ENCODE results near the gene CAMKMT.
A peak's percentile ranks its signal among the peaks of the same experiment; 100 is the strongest.
"Not testable (repeated sequence)": the region's sequence is repeated elsewhere in the genome, so short reads cannot be mapped to it uniquely, and the experiment has no call there.

Gene CAMKMT

DNA sequence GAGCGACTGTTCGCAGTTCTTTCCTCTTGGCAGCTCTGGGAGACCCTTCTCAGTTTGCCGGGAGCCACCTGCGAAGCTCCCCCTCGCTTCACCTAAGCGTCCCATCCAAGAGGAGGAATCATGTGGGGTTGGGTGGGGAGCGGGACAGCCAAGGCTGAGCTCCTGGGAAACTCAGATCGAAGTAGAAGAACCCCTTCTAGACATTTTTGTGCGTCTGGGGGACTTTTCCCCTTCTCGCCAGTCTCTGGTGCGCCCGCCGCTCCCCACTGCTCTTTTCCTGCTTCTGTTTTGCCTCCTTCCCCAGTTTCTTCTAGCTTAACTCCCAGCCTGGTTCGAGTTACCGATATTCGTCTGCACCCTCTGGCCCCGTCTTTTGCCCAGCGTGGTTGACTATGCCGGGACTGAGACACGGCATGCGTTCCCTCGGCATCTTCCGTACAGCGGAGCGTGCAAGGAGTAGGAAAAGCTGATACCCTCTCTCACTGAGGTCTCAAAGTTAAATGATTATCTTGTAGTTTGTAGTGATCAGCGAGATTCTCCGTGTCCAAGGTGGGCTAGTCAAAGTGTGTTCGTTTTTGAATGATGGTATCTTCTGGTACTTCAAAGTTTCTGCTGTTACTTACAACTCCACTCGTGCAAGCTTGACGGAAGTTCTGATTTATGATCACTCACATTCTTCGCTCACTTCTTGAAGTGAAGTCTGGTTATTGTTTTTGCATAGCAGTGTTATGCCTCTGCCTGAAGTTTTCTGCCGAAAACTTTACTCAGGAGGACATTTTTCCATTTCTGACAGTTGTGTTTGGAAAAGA is 664 bp downstream of the CAMKMT start:
- peak; percentile 46 for DNase-seq

- DNase-seq, result no peak
Observed at GRCh38 chr2:44364604-44365003, 2.9 kb downstream of the CAMKMT start.

DNA sequence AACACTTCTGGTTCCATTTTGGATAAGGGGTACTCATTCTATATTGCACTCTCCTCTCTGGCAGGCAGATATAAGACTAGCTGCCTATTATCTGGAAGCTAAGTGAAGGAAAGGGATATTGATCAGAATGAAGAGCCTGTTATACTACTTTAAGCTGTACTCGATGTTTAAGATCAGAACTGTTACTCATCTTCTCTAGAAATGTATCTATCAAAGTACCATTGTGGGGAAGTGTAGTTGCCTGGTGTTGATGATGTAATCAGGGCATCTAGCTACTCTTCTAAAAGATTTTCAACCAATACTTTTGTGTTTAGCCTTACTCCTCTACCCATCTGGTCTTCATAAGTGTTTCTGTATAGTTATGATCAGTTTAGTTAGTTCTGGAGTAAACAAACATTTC is 5.8 kb downstream of the CAMKMT start:
- DNase-seq, result no peak

DNA sequence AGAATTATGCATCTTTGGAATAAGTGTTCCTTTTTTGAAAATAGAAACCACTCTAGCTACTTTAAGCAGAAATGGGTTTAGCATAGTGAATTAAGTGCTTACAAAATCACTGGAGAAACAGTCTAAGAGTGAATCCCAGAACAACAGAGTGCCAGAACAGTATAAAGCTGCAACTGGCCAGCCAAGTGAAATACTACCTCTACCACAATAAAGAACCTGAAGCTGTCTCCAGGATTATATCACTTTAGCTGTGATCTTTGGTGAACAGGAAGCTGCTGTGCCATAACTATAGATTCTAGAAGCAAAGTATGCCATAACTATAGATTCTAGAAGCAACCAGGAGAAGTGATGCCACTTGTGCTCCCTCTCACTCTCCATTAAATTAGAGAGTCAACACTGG is 7.6 kb downstream of the CAMKMT start:
- no peak for DNase-seq

DNA sequence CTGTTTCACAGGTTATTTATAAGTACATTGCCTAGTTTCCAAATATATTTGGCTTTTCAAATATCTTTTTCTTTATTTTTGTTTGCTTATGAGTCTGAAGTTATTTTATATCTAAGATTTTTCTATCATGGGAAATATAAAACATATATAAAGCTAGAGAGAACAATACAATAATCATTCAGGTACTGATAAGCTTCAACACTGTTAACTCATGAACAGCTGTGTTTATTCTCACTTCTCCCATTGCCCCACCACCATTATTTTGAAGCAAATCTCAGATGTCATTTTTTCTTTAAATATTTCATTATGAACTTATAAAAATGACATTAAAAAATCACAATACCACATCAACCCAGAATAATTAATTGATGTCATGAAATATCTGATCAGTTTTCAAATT is 9.7 kb downstream of the CAMKMT start:
- DNase-seq, result no peak

DNA sequence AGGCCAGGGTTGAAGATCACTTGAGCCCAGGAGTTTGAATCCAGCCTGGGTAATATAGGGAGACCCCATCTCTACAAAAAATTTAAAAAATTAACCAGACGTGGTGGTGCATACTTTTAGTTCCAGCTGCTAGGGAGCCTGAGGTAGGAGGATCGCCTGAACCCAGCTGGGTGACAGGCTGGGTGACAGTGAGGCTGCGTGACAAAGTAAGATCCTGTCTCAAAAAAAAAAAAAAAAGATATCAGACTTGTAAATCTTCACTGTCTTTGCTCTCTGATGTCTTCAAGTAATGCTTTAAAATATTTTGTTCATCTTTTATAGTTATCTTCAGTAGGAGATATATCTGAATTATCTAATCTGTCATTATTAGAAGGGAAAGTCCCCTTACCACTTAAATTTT is 10.5 kb downstream of the CAMKMT start:
- no peak for DNase-seq

- no peak for DNase-seq
Observed at GRCh38 chr2:44377486-44377885, 15.7 kb downstream of the CAMKMT start.

- not testable (repeated sequence) for DNase-seq
Observed at GRCh38 chr2:44385226-44385625, 23.5 kb downstream of the CAMKMT start.

DNA sequence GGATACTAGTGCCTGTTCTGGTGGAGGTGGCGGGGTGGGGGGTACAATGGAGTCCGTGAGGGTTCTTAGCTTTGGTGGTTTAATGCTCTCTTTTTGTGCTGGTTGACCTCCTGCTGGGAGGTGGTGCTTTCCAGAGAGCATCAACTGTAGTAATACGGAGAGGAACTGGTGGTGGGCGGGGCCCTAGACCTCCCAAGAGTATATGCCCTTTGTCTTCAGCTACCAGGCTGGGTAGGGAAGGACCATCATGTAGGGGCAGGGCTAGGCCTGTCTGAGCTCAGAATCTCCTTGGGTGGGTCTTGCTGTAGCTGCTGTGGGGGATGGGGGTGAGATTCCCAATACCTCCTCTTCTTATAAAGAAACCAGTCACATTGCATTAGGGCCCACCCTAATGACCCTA is 27.1 kb downstream of the CAMKMT start:
- DNase-seq, result no peak

GRCh38 chr2:44389895-44390294 is 28.1 kb downstream of the CAMKMT start:
- no peak for DNase-seq

DNA sequence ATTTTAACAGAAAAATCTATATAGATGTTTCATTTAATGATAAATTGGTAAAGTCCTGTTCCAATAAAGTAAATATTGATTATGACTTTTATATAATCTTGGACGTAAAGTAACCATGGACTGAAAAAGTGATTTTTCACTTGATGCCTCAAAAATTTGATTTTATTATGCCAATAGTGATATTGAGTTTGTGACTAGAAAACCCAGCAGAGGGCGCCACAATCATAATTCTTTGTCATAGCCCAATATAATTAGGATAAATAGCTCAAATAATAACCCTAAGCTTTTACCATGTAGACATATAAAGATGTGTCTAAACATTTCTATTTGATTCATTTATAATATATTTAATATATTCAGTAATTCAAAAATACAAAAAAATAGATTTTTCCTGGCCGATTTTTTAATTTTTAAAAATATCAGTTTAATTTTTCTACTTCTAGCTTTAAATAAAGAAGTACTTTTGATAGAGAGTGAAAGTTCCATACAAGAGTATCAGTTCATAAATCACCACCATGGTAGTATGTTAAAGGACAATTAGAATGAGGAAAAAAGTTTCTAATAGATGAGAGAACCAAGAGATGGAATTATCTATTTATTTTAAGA is 30.7 kb downstream of the CAMKMT start:
- no peak for DNase-seq

DNA sequence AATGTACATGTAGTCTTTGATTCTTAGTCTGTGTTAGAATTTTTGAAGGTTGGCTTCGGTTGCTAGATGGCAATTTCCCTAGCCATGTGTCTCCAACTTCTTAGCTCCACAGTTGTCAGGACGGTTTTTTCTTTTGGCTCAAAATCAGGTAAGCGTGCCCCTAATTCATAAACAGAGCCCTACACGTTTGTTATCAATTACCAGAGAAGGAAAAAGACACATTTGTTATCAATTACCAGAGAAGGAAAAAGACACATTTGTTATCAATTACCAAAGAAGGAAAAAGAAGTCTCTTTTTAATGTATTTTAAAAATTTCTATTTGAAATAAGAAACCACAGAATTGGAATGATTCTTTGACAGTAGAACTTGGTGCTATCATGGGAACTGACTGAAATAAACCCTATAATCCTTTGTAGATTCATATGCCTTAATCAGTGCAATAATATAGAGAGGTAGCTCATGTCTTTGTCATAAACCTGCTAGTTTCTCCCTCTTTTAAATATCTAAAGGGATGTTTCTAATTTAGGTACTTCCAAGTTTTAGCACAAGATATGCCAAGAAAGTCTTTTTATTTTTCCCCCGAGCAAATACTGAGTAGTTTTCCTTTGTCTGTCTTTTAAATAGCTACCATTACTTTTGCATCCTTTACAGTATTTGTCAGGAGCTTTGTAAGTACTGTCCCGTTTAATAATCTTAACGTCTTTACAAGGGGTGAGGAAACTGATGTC is 35.9 kb downstream of the CAMKMT start:
- DNase-seq, result no peak

DNA sequence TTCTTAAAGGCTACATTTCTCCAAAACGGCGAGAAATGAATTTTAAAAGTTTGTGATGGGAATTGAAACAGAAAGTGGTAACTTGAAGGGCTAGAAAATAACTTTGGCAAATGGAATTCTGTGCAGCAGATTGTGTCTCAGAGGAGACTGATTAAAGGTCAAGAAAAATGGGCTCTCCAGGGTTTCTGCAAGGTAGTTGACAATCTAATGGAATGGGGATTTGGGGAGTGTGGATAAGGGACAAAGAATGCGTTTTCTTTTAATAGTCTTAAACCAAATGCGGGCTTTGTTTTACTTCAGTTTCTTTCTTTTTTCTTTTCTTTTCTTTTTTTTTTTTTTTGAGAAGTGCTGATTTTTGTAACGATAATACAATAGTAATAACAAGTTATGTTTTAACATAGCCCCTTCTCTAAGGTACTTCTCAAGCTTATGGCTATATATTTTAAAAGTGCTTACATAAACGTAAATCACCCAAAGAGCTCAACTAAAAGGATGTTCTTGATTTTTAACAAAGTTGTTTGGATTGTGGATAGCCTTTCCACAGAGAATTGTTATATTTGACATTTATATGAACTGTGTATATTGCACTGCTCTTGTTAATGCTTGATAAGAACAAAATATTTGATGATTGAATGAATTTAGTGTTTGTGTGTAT is 36.6 kb downstream of the CAMKMT start:
- no peak for DNase-seq

- no peak for DNase-seq
Observed at GRCh38 chr2:44420725-44421124, 59.0 kb downstream of the CAMKMT start.

GRCh38 chr2:44424211-44424610 is 62.5 kb downstream of the CAMKMT start:
- DNase-seq, result no peak

- no peak for DNase-seq
Observed at GRCh38 chr2:44429034-44429433, 67.3 kb downstream of the CAMKMT start.

DNA sequence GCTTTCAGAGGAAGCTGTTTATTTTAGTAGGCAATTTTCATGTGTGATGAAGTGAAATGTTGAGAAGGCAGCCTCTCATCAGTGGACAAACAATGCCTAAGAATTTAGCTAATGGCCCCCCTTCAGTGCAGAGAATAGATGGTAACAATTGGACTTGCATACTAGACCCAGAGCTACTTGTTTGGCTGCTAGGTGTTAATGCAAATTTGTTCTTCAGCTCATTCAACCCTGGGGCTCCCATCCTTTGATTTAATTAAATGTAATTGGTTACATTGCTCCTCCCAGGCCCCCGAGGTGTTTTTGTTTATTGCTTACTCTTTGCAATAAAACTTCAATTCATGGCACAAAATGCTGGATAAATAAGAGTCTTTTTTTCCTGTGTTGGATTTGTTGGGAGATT is 68.6 kb downstream of the CAMKMT start:
- no peak for DNase-seq

- no peak for DNase-seq
Observed at GRCh38 chr2:44433895-44434294, 72.1 kb downstream of the CAMKMT start.

GRCh38 chr2:44441200-44441599 is 79.5 kb downstream of the CAMKMT start:
- no peak for DNase-seq

DNA sequence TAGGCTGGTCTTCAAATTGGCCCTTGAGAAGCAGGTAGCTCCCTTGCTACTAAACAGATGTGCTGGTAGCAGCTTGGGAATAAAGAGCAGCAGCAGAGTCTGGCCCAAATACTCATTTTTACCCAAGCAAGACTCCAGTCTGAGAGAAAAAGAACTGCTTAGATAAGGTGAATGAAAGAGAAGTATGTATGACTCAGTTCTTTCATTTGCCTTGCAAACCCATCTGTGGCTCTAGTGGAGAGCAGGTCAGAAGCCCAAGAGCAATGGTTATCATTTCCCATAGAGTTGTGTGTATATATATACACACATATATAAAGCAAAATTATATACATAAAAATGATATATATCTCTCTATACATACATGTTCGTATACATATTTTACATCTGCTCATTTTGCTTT is 80.3 kb downstream of the CAMKMT start:
- DNase-seq, result no peak

GRCh38 chr2:44443517-44443916 is 81.8 kb downstream of the CAMKMT start:
- no peak for DNase-seq

- no peak for DNase-seq
Observed at GRCh38 chr2:44444881-44445280, 83.1 kb downstream of the CAMKMT start.

DNA sequence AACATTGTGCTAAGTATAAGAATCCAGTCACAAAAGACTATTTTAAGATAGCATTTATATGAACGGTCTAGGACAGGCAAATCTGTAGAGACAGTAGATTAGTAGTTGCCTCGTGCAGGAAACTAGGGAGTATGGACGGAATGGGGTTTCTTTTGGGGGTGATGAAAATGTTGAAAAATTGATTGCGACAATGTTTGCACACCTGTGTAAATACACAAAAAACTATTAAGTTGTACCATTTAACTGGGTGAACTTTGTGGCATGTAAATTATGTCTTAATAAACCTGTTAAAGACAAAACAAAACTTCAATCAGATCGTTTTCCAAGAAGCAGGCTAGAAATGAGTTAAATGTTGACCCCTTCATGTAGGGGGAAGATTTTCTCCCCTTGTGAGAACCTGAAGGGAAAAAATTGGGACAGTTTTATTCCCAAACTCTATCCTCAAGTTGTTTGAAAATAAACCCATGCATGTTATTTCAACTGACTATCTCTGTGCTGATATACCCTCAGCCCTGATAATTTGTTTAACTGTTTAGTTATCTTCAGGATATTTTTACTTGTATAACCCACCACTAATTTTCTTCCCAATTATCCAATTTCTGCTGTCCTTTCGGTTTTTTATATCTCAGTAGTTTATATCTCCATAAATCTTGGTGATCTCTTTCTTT is 87.2 kb downstream of the CAMKMT start:
- DNase-seq, result no peak
